Measurements from ENCODE around the gene SUCLA2.

GRCh38 chr13:47945738-47946137, 55.3 kb downstream of the SUCLA2 start:
- TF ChIP-seq CTCF (IDR thresholded peaks at IDR 0.05) (no peak), POLR2A (IDR thresholded peaks at IDR 0.05) (no peak)

Data from testis (tissue), 2 donors.